NT2/D1 (cell line): Measurements from ENCODE around the gene UGT1A5.

Source experiments
- SUZ12 ChIP-seq: IDR thresholded peaks from 2 replicates; pipeline ENCODE4 v1.6.1; 2011; ENCODE audit not compliant: insufficient read length, insufficient read depth; ENCODE audit errors: extremely low read depth
- YY1 ChIP-seq: IDR thresholded peaks from 2 replicates; pipeline ENCODE4 v1.6.1; 2011; ENCODE audit not compliant: insufficient read length, insufficient read depth
- ZNF274 ChIP-seq: IDR thresholded peaks from 2 replicates; pipeline ENCODE4 v1.6.1; 2011; ENCODE audit warnings: mild to moderate bottlenecking, low read depth, low read length

GRCh38 chr2:233799716-233800115 is 87.0 kb downstream of the UGT1A5 start:
- no peak for TF ChIP-seq SUZ12
- no peak for TF ChIP-seq YY1
- no peak for TF ChIP-seq ZNF274
